Loucy (cell line): ENCODE results near the gene CHST2.

Experiments
- EZH2phosphoT487 ChIP-seq: fragments of 200-600 bp; IDR thresholded peaks from 2 replicates; pipeline ENCODE4 v1.6.1; 2018; ENCODE audit warnings: antibody characterized with exemption, mild to moderate bottlenecking, moderate library complexity, borderline replicate concordance
- TF ChIP-seq, protein P1 (sequence below): fragments of 200-600 bp; sonication (generic); conservative IDR thresholded peaks from 2 replicates; pipeline ENCODE4 v1.5.1; 2014; ENCODE audit warnings: mild to moderate bottlenecking, antibody characterized with exemption, low read length

DNA sequence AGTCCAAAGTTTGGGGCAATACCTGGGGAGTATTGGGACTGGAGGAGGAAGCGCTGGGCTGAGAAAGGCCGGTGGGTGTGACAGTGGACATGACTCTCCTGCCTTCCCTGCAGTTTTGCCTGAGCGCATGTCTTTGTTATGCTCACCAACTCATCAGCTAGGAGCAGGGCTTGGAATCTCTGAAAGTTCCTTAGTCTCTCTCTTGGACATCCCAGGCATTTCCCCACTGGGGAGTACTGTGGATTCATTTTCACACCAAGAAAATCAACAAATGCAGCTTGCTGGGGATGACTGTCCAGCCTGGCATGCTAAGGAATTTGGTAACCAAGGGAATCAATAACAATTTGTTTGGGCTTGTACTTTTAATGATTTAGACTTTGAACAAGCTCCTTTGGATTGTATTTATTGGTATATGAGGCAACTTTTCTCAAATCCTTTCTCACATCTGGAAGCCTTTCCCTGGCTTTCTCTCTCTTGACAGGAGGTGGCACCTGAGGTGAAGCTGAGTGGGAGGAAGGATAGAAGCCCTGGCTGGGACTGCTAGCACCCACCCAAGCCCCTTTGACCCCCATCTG, 48.5 kb upstream of the CHST2 start:
- TF ChIP-seq, protein P1, sequence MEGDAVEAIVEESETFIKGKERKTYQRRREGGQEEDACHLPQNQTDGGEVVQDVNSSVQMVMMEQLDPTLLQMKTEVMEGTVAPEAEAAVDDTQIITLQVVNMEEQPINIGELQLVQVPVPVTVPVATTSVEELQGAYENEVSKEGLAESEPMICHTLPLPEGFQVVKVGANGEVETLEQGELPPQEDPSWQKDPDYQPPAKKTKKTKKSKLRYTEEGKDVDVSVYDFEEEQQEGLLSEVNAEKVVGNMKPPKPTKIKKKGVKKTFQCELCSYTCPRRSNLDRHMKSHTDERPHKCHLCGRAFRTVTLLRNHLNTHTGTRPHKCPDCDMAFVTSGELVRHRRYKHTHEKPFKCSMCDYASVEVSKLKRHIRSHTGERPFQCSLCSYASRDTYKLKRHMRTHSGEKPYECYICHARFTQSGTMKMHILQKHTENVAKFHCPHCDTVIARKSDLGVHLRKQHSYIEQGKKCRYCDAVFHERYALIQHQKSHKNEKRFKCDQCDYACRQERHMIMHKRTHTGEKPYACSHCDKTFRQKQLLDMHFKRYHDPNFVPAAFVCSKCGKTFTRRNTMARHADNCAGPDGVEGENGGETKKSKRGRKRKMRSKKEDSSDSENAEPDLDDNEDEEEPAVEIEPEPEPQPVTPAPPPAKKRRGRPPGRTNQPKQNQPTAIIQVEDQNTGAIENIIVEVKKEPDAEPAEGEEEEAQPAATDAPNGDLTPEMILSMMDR: no peak
- no peak for TF ChIP-seq EZH2phosphoT487
